Erythroblast (primary cell): ENCODE results near the gene CYLD.

Source experiments
- GATA1 ChIP-seq: IDR thresholded peaks from 2 replicates; pipeline ENCODE4 v1.6.1; 2011; ENCODE audit warnings: low read depth, mild to moderate bottlenecking, control low read depth, low read length, moderate library complexity
- POLR2A ChIP-seq: IDR thresholded peaks from 2 replicates; pipeline ENCODE4 v1.6.1; 2011; ENCODE audit warnings: mild to moderate bottlenecking, low read length

DNA sequence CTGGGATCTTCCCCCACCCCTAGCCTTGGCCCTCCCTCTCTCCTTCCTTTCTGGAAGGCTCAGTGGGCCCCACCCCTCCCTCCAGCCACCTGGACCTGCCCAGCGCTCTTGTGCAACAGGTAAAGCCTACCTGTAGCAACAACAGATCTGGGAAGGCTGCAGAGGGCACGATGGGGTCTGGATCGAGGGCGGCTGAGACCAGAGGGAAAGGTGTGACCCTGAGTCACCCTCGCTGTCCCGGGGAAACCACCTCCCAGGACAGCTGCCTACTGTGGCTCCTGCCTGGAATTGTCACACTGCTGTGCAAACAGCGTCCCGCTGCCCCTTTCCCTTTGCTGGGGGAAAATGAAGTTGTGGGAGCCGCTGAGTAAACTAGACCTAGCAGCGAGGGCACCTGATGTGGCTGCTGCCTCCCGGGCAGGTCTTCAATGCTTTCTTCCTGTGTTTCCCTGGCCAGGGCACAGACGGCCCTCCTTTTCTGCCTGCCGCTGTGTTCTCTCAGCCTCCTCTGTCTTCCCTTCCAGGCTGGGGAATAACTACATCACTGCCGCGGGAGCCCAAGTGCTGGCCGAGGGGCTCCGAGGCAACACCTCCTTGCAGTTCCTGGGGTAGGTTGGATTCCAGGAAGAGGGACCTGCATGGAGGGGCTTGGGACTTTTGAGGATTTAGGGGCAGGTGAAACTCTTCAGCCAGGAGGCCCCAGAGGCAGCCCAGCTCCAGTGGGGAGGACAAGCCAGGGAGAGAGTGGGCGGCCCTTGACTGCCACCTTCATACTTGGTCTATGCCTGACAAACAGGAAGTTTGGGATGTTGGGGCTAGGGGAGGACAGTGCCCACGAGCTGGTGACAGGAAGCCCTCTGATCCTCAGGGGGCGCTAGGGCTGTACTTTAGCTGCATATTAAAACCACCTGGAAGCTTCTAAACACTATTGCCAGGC lies 22.2 kb upstream of the CYLD start:
- TF ChIP-seq POLR2A (no peak), GATA1 (no peak)
